Cardiac muscle cell (in vitro differentiated cells and primary cell): Measurements from ENCODE around the gene RBBP7. TPM values are rescaled to one million over a fixed set of nuclear protein-coding genes. Genes with fewer than 3 reads are reported as not detected.

Source experiments
- DNase-seq, 2 donors: peaks; one replicate each; pipeline versions ENCODE4 v3.0.0 to v3.0.0-alpha.2; 2010 to 2017; ENCODE audit warnings: low read depth in 1 of 2, low spot score in 1 of 2
- H3K27ac ChIP-seq: fragments of 200-600 bp; sonication (generic); 2 replicates; pipeline ENCODE4 v1.5.1; 2016
- H3K27me3 ChIP-seq: fragments of 200-600 bp; sonication (generic); 2 replicates; pipeline ENCODE4 v1.6.0; 2016; ENCODE audit warnings: control low read depth
- H3K36me3 ChIP-seq: fragments of 200-600 bp; sonication (generic); 2 replicates; pipeline ENCODE4 v1.5.1; 2016; ENCODE audit warnings: control low read depth
- H3K4me1 ChIP-seq: fragments of 200-600 bp; sonication (generic); 2 replicates; pipeline ENCODE4 v1.8.1; 2017; ENCODE audit warnings: low read depth, mild to moderate bottlenecking, mixed run types
- H3K4me3 ChIP-seq: fragments of 200-600 bp; sonication (generic); 2 replicates; pipeline ENCODE4 v1.5.1; 2016; ENCODE audit warnings: mild to moderate bottlenecking
- H3K9me3 ChIP-seq: fragments of 200-600 bp; sonication (generic); 2 replicates; pipeline ENCODE4 v1.5.1; 2017; ENCODE audit warnings: low read depth, mild to moderate bottlenecking, control low read depth
- polyA plus RNA-seq: library from polyadenylated mRNA; unstranded; fragments of >200 nt; fragmentation: Nextera tagmentation; extraction: Ambion mirVana; gene quantifications from 2 replicates; pipeline ENCODE4 v1.2.1, GENCODE V29; 2016
- total RNA-seq: library from RNA; depleted of rRNA; stranded (reverse); fragments of >200 nt; gene quantifications from 2 replicates; pipeline ENCODE4 v1.2.3, GENCODE V29; 2016
- TF ChIP-seq, protein P1 (sequence below): IDR thresholded peaks from 2 replicates; pipeline ENCODE4 v1.5.1; 2012; ENCODE audit warnings: low read depth, mild to moderate bottlenecking, low read length

The RBBP7 gene
- total and polyA plus RNA-seq, 2 experiments from 2014 or later, result 231 to 448 TPM

DNA sequence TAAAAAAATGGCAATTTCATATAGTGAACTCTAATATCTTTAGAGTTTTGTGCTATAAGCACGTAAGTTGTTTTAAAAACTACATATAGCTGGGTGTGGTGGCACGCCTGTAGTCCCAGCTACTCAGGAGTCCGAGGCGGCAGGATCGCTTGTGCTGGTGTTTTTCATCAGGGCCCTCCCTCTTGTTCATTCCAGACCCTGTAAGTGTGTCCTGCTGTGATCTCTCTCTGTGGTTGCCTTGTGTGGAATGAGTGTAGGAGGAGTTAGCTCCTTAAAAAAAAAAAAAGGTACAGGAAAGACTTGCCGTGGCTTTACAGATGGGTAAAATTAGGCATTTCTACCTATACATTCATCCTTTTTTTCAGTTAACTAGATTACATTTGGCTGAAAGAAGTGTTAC lies 35.4 kb downstream of the RBBP7 start:
- peaks cover 29% of the 10 kb centered on the region for H3K4me1 ChIP-seq
- H3K27me3 ChIP-seq, result no peaks in the 10 kb centered on the region
- H3K9me3 ChIP-seq, result no peaks in the 10 kb centered on the region
- peak overlapping the region; percentile 7 for H3K27ac ChIP-seq
- peaks cover 9% of the 10 kb centered on the region for H3K36me3 ChIP-seq
- TF ChIP-seq, protein P1, sequence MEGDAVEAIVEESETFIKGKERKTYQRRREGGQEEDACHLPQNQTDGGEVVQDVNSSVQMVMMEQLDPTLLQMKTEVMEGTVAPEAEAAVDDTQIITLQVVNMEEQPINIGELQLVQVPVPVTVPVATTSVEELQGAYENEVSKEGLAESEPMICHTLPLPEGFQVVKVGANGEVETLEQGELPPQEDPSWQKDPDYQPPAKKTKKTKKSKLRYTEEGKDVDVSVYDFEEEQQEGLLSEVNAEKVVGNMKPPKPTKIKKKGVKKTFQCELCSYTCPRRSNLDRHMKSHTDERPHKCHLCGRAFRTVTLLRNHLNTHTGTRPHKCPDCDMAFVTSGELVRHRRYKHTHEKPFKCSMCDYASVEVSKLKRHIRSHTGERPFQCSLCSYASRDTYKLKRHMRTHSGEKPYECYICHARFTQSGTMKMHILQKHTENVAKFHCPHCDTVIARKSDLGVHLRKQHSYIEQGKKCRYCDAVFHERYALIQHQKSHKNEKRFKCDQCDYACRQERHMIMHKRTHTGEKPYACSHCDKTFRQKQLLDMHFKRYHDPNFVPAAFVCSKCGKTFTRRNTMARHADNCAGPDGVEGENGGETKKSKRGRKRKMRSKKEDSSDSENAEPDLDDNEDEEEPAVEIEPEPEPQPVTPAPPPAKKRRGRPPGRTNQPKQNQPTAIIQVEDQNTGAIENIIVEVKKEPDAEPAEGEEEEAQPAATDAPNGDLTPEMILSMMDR, result no peak
- no peak overlapping the region for H3K4me3 ChIP-seq
- peak in 1 of 2 donors; percentile 21 for DNase-seq

DNA sequence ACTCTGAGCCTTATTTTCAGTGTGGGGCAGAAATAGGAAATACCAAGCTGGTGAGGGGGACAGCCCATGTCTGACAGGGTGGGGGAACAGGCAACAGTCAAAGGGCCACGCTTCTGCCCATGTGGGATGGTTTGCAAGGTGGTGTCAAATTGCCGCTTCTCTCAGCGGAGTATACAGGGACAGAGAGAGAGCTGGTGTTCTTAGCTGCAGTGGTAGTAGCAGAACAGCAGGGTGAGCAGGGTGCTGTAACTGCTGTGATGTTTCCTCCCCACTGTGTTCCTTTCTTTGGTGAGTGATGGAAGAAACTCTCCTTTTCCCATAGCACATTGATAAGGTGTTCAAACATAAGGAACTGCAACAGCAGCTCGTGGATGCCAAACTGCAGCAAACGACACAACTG lies 37.9 kb downstream of the RBBP7 start:
- no peak overlapping the region for H3K4me3 ChIP-seq
- DNase-seq, result peak in 1 of 2 donors; percentile 39
- TF ChIP-seq, protein P1, result no peak
- peaks cover 16% of the 10 kb centered on the region for H3K36me3 ChIP-seq
- no peaks in the 10 kb centered on the region for H3K9me3 ChIP-seq
- H3K27ac ChIP-seq, result peak overlapping the region; percentile 59
- H3K27me3 ChIP-seq, result no peaks in the 10 kb centered on the region
- H3K4me1 ChIP-seq, result peaks cover 6% of the 10 kb centered on the region

DNA sequence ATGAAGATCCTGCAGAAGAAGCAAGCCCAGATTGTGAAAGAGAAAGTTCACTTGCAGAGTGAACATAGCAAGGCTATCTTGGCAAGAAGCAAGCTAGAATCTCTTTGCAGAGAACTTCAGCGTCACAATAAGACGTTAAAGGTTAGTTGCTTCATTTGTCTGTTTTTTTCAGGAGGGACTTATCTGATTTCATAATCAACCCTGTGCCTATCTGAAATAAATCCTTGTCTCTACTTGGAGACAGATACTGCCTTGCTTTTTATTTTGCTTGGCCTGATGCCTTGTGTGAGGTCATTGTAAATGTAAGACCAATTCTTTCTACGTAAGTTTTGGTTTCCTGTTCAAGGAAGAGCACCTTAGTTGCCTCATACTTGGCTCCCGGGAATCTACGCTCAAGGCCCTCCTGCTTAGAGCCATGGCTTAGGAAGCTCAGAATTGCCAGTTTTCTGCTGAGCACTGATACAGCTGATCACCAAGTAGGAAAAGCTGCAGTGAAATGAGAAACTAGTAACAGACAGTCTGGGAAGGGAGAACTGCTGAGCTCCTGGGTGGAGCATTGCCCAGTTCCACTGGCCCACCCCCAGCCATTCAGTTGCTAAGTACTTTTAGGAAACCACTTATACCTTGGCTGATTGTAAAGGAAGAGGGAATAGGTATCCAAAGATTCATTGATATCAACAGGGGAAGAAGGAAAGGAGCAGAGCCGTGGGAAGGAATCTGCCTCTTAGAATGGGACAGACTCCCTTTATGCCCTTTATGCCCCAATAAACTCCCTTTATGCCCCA lies 41.8 kb downstream of the RBBP7 start:
- H3K27me3 ChIP-seq, result no peaks in the 10 kb centered on the region
- H3K36me3 ChIP-seq, result peaks cover 21% of the 10 kb centered on the region
- no peak overlapping the region for H3K4me3 ChIP-seq
- H3K9me3 ChIP-seq, result no peaks in the 10 kb centered on the region
- DNase-seq, result peak in 1 of 2 donors; percentile 92
- H3K27ac ChIP-seq, result no peak overlapping the region
- peaks cover 6% of the 10 kb centered on the region for H3K4me1 ChIP-seq
- TF ChIP-seq, protein P1, result no peak

DNA sequence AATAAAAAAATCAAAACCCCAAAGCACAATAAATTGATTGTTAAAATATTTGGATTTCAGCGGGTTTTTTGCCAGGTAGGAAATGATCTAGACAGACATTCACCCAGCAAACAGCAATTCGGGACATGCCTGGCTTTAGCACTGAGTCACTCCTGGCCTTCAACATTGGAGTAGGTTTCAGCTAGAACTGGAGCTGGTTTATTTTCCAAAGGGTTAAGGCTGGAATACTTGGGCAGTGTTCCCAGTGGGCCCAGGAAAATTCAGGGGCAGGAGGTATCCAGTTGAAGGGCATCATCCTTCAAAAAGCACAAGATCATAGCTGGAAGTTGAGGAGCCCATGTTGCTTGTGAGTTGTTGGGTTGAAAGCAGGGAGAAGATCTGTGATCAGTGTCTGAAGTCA lies 42.9 kb downstream of the RBBP7 start:
- H3K36me3 ChIP-seq, result peaks cover 20% of the 10 kb centered on the region
- no peaks in the 10 kb centered on the region for H3K27me3 ChIP-seq
- no peak overlapping the region for H3K27ac ChIP-seq
- TF ChIP-seq, protein P1, result no peak
- H3K4me1 ChIP-seq, result peaks cover 3% of the 10 kb centered on the region
- no peak overlapping the region for H3K4me3 ChIP-seq
- no peaks in the 10 kb centered on the region for H3K9me3 ChIP-seq
- DNase-seq, result no peak

DNA sequence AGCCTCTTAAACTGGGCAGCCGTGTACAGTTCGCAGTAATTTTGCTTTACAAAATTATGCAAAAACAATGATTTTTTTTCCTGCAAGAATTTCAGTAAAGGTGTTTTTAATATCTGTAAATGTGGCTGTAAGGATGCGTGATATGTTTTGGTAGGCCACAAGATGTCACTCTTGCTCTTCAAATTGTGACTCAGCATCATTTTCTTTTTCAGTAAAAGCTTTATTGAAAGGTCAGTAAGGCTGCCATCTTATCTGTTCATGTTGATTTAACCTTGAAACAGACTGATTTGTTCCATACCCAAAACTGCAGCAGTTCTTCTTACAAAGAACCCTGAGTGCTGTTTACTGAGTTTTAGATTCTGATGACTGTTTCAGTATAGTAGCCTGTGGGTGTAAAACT lies 44.0 kb downstream of the RBBP7 start:
- no peak overlapping the region for H3K27ac ChIP-seq
- peaks cover 23% of the 10 kb centered on the region for H3K36me3 ChIP-seq
- no peaks in the 10 kb centered on the region for H3K4me1 ChIP-seq
- H3K4me3 ChIP-seq, result no peak overlapping the region
- no peaks in the 10 kb centered on the region for H3K9me3 ChIP-seq
- peak; percentile 55 to 65 for DNase-seq
- TF ChIP-seq, protein P1, result peak; percentile 32
- no peaks in the 10 kb centered on the region for H3K27me3 ChIP-seq
